Pancreas (tissue), 10 donors: ENCODE data around the gene SSBP2. TPM values are rescaled to one million over a fixed set of nuclear protein-coding genes. Genes with fewer than 3 reads are reported as not detected.
A peak's percentile ranks its signal among the peaks of the same experiment; 100 is the strongest.
"Not testable (repeated sequence)": the region's sequence is repeated elsewhere in the genome, so short reads cannot be mapped to it uniquely, and the experiment has no call there.

Experiments used
- ATAC-seq, 4 donors: fragments of 200-7000 bp; cut with Tn5 transposase; one replicate each; pipeline versions ENCODE4 v1.8.0 to v1.9.1; 2020; ENCODE audit warnings: mild to moderate bottlenecking in 4 of 4, moderate library complexity in 4 of 4
- DNase-seq, 6 donors: peaks; one replicate each; pipeline ENCODE4 v3.0.0-alpha.2; 2020
- FAIRE-seq: peaks from 2 replicates; lab custom pipeline; 2012; peaks lifted over from hg19 to GRCh38; lab: Jason Lieb, UNC
- H3K27ac ChIP-seq, 4 donors: fragments of 200-600 bp; sonication (generic); 1 replicate in 3 of 4; 2 replicates in 1 of 4; pipeline versions ENCODE4 v1.5.0 to v1.8.0; 2020
- H3K27me3 ChIP-seq, 4 donors: fragments of 200-600 bp; one replicate each; pipeline ENCODE4 v1.8.0; 2021
- H3K36me3 ChIP-seq, 3 donors: fragments of 200-600 bp; sonication (generic) in 1 of 3; one replicate each; pipeline versions ENCODE4 v1.5.0 to v1.8.0; 2020 to 2021
- H3K4me1 ChIP-seq, 3 donors: fragments of 200-600 bp; one replicate each; pipeline ENCODE4 v1.8.0; 2021
- H3K4me3 ChIP-seq, 4 donors: fragments of 200-600 bp; sonication (generic) in 2 of 4; one replicate each; pipeline versions ENCODE4 v1.5.0 to v1.8.0; 2020 to 2021
- H3K9me3 ChIP-seq, 4 donors: fragments of 200-600 bp; one replicate each; pipeline ENCODE4 v1.8.0; 2021
- WGBS, 2 donors: extraction: QIAGEN DNeasy Blood & Tissue Kit; methylation state at CpG; one replicate each; pipeline ENCODE4 v1.1.7; 2013; 5-methylcytosine and 5-hydroxymethylcytosine counted together
- intact Hi-C, 3 donors: fragments of 100-400 bp; cut with DNase I; formaldehyde crosslinking; loops; one replicate each; pipeline versions ENCODE4 v1.11.1 to v1.14.2; 2022
- polyA plus RNA-seq, 2 donors: library from polyadenylated mRNA; stranded (reverse); fragments of 200-250 nt; gene quantifications; one replicate each; pipeline ENCODE4 v1.2.3, GENCODE V29; 2013
- total RNA-seq, 6 donors: library from RNA; stranded (reverse); fragmentation: NEBNext Ultra II Directional in 4 of 6; extraction: Animal tissue kit (Norgen Biotek cat#: 25700) in 4 of 6; gene quantifications; one replicate each; pipeline versions ENCODE4 v1.2.1 to v1.2.4, GENCODE V29; 2021 to 2023
- TF ChIP-seq, protein P1 (sequence below), 4 donors: fragments of 200-600 bp; sonication (generic) in 3 of 4; IDR thresholded peaks; one replicate each; pipeline versions ENCODE4 v1.5.0 to v1.8.0; 2021; ENCODE audit warnings: antibody characterized with exemption in 4 of 4
- donor health status: healthy with polysubstance abuse.
- donor health status: DM: no; HTN: no; CAD: no; lungs with moderate emphysema.
- donor health status: DM: no; HTN: no; CAD: no.
- donor health status: control.
- donor health status: control.
- donor health status: Bipolar disorder and iron deficiency.
- donor health status: DM: yes; HTN: yes; CAD: no.
- donor health status: DM: no; HTN: no; CAD: no.
- donor health status: DM: no; HTN: no; CAD: no.
- donor health status: DM: yes; HTN: yes; CAD: no.

The SSBP2 gene
- total and polyA plus RNA-seq, 8 donors: 8.6 to 20.7 (median 15.8) TPM

DNA sequence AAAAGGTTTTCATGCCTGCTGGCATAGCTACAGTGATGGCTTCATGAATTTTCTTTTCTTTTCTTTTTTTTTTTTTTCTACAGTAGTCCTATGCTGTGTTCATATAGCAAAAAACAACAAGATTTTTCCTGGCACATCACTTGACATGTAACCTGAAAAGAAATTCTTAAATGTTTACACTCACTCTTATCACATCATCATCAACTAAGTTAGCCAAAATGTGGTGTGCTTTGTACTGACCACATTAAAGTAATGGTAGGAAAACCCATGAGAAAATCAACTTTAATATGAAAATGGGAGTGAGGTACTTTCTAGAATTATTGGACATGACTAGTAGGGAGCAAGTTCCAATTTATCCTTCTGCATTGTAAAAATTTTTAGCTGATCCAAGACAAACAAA lies 146.7 kb downstream of the SSBP2 start:
- peaks cover 0 to 4% (median 0%) of the 10 kb centered on the region in 3 donors for H3K36me3 ChIP-seq

DNA sequence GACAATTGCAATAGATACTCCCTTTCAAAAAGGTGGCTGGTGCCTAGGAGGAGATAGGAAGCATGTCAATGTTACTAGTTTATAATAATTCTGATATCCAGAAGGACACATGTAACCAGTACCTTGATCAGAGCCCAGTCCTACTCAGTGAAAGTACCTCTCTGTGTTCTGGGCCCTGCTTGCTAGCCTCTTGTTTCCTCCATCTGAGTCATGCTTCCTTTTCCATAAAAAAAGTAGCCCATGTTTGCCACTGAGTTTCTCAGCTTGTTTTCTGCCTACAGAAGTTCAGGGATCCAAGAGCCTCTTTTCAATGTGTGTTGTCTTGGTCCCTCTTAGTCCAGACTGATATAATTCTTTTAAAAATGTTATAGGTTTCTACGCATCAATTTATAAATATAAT lies 149.0 kb downstream of the SSBP2 start:
- TF ChIP-seq, protein P1, sequence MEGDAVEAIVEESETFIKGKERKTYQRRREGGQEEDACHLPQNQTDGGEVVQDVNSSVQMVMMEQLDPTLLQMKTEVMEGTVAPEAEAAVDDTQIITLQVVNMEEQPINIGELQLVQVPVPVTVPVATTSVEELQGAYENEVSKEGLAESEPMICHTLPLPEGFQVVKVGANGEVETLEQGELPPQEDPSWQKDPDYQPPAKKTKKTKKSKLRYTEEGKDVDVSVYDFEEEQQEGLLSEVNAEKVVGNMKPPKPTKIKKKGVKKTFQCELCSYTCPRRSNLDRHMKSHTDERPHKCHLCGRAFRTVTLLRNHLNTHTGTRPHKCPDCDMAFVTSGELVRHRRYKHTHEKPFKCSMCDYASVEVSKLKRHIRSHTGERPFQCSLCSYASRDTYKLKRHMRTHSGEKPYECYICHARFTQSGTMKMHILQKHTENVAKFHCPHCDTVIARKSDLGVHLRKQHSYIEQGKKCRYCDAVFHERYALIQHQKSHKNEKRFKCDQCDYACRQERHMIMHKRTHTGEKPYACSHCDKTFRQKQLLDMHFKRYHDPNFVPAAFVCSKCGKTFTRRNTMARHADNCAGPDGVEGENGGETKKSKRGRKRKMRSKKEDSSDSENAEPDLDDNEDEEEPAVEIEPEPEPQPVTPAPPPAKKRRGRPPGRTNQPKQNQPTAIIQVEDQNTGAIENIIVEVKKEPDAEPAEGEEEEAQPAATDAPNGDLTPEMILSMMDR (IDR thresholded peaks at IDR 0.05): no peak
- H3K36me3 ChIP-seq: peaks cover 0 to 4% (median 0%) of the 10 kb centered on the region in 3 donors
- DNase-seq: no peak
- H3K27me3 ChIP-seq: no peaks in the 10 kb centered on the region
- no peaks in the 10 kb centered on the region for H3K4me1 ChIP-seq
- WGBS, 2 donors: 95 to 99% methylated on average over 1 of the region's 1 CpG
- no peak for FAIRE-seq
- H3K27ac ChIP-seq: no peak overlapping the region
- H3K9me3 ChIP-seq: no peaks in the 10 kb centered on the region
- intact Hi-C loops: no loop called here
- no peak for ATAC-seq
- H3K4me3 ChIP-seq: no peak overlapping the region

More for the DNA sequence above, 146.7 kb downstream of the SSBP2 start:
- Histone ChIP-seq H3K9me3 (no peaks in the 10 kb centered on the region), H3K4me1 (no peaks in the 10 kb centered on the region), H3K27me3 (no peaks in the 10 kb centered on the region), H3K27ac (no peak overlapping the region), H3K4me3 (no peak overlapping the region)
- intact Hi-C loops: no loop called here
- DNase-seq (no peak), FAIRE-seq (no peak), ATAC-seq (no peak)
- TF ChIP-seq, protein P1 (IDR thresholded peaks at IDR 0.05): no peak

DNA sequence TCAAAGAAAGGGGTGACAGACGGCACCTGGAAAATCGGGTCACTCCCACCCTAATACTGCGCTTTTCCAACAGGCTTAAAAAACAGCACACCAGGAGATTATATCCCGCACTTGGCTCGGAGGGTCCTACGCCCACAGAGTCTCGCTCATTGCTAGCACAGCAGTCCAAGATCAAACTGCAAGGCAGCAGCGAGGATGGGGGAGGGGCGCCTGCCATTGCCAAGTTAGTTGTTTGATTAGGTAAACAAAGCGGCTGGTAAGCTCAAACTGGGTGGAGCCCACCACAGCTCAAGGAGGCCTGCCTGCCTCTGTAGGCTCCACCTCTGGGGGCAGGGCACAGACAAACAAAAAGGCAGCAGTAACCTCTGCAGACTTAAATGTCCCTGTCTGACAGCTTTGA lies 158.8 kb downstream of the SSBP2 start:
- WGBS, 2 donors: 97 to 98% methylated on average over 7 to 10 of the region's 10 CpGs
- ATAC-seq, H3K27ac ChIP-seq, H3K9me3 ChIP-seq, DNase-seq, H3K27me3 ChIP-seq, H3K4me3 ChIP-seq, H3K4me1 ChIP-seq, FAIRE-seq, intact Hi-C loops, H3K36me3 ChIP-seq: not testable (repeated sequence)

DNA sequence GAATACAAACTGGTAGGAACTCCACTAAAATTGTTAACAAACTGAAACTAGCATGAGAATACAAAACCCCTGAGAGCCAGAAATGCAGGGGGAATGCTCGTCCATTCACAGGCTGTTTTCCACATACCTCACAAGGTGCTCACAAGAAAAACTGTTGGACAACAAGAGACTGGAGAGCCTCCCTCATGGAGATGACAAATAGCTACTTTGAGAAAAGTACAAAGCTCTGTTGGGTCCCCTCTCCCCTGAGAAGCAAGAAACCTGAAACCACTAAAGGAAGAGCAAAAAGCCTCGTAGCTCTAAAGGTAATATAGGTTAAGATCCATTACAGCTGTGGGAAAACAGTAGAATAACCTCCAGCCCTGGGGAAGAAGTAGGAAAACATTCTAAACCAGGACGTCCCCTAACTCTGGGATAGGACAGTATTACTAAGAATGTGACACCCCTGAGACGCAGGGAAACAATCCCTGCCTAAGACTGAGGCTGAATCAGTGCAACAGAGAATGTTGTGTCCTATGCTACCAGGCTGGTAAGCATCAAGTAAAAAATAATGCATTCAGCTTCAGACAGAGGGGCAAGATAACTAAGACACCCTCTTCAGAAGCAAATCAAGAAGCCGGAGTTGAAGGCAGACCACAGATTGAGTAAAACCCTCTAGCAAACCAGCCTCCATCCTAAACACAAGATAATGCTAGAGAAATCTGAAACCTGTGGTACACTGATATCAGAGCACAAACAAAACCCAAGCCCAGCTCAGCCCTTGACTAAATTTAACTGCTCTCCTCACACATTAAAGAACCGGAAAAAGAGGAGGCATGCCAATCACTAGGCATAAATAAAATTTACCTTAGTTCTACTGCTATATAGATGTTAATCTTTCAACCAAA lies 160.2 kb downstream of the SSBP2 start:
- Histone ChIP-seq H3K9me3 (no peaks in the 10 kb centered on the region), H3K36me3 (no peaks in the 10 kb centered on the region), H3K4me3 (no peak overlapping the region), H3K27ac (no peak overlapping the region), H3K27me3 (no peaks in the 10 kb centered on the region), H3K4me1 (peaks cover 0 to 8% (median 0%) of the 10 kb centered on the region in 3 donors)
- FAIRE-seq: no peak
- intact Hi-C loops: no loop called here
- no peak for ATAC-seq
- WGBS, 2 donors: 81 to 85% methylated on average over 6 of the region's 6 CpGs
- TF ChIP-seq, protein P1 (IDR thresholded peaks at IDR 0.05): no peak
- no peak for DNase-seq

DNA sequence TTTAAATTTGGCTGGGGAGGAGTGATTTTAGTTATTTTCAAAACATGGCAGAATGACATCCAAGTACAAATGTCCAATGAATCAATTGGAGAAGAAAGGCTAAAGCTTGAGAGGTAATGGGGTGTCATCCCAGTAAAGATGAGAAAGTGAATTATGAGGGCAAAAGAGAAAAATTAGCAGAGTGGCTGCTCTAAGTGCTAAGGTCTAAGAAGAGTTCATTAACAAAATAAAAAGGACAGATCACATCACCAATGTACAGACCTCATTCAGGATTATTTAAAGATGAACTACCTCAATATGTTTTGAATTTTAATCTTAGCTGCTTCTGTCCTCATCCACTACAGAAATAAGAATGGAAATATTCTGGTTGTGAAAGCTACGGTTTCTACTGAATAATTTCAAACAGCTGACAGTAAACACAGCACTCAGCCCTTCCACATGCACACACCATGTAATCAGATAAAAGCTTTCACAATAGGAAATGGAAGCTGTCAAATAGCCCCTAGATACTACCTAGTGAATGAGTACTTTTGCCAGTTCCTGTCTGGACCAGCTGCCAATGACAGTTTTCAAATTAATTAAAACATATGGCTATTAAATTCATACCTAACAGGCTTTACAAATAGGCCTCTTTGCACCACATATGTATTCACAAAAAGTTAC lies 171.5 kb downstream of the SSBP2 start:
- Histone ChIP-seq H3K27ac (no peak overlapping the region), H3K27me3 (no peaks in the 10 kb centered on the region), H3K9me3 (no peaks in the 10 kb centered on the region), H3K36me3 (no peaks in the 10 kb centered on the region), H3K4me3 (no peak overlapping the region), H3K4me1 (no peaks in the 10 kb centered on the region)
- intact Hi-C loops: no loop called here
- no peak for DNase-seq
- no peak for FAIRE-seq
- ATAC-seq: peak in 3 of 4 donors; percentile 26 to 76 (median 74)
- WGBS, 2 donors: 44 to 55% methylated on average over 1 of the region's 1 CpG
- TF ChIP-seq, protein P1 (IDR thresholded peaks at IDR 0.05): no peak
